Epidermal melanocyte (primary cell): ENCODE measurements around the gene ITGA5.

ENCODE experiments used
- DNase-seq: peaks from one replicate; pipeline ENCODE4 v3.0.0; 2011; ENCODE audit warnings: low spot score; ENCODE audit not compliant: insufficient read length

ITGA5 gene

DNA sequence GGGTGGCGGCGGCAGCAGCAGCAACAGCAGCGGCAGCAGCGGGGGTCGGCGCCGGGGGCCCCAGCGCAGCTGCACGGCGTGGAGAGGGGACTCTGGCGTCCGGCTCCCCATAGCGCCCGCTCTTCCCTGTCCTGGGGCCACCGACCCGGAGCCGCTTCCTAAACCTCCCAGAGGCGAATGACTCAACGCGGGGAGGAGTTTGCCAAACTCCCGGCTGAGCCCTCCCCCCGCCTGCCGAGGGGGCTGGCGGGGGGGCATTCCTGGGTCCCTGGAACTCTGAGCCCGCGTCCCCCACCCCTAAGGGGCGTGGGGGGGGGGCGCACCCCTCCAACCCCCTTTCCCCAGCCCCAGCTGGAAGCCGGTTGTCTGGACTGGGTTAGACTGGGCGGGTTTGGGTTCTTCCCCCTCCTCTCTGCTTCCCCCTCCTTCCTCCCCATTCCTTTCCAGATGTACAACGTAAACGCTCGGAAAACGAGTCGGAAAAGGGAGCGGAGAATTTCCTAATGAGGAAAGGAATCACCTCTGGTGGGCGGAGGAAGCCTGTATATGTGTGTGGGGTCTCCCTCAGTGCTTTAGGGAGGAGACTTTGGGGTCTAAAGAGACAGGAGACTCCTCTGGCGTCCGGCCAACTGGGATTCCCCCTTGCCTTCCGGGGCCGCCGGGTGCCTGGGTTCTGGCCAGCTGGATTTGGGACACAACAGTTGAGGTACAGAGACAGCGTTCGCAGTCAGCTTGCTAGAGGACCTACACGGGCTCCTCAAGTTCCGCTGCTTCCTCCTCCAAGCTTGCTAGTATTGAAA is at the start of gene ITGA5:
Gene ITGA5 (minus strand): TSS at position 179 of the 800 bp plus-strand sequence. CDS start 68 bp downstream, at position 111.
- DNase-seq = peak; percentile 90

DNA sequence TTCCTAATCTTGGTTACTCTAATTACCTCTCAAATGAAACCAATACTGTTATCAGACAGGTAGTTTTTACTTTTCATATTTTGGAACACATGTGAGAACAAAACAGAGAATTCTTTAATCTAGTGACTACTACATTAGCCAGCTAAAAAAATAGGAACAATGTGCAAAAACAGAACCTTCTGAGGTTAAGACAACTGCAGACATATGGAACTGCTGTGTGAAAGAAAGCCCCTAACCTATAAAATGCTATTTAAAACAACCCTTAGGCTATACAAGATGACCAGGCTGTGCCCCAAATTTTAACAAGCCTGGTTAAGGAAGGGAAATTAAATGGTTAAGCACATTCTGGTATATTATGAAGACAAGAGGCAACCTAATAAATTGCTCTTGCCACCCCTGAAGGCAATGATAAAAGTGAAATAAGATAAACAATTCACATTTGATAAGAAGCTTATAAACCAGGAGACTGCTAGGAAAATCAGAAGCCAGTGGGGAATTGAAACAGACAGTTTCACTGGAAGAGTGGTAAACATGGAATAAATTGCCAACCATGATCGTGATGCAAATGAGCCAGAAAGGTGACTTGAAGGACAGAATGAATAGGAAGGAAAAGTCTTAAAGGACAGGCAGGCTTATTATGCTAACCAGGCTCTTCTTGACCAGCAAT is 46.9 kb upstream of the ITGA5 start:
- no peak for DNase-seq

DNA sequence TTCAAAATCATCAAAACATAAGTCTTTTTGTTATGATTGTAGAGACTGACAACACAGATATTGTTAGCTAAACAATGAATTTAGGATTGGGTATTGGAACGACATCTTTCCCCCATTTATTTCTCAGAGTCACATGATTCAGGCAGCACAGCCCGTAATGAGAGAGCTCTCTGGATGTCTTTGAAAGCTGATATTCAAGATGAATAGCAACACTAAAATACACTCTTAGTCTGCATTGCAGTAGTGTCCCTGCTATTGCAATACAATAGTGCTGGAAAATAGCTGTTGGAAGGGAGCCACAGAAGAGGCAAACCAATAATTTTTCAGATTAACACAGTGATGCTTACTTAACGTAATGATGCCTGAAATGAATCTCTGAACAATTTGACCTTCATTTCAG is 44.4 kb upstream of the ITGA5 start:
- DNase-seq = no peak

DNA sequence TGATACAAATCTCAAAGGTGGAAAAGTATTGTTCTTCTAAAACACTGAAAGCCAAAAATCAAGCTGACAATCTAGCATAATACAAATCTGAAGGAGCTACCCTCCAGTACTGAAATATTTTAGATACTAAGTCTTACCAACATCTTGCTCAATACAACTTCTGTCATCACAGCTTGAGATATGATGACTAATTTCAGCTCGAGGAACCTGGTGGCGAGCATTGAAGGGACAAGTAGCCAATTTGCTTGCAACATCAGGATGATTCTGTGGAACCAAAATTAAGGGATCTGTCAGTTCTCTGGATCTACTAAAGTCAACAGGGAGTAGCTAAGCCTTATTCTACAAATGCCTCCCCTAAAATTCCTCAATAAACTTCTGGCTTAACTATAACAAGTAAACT is 44.0 kb upstream of the ITGA5 start:
- DNase-seq = no peak

DNA sequence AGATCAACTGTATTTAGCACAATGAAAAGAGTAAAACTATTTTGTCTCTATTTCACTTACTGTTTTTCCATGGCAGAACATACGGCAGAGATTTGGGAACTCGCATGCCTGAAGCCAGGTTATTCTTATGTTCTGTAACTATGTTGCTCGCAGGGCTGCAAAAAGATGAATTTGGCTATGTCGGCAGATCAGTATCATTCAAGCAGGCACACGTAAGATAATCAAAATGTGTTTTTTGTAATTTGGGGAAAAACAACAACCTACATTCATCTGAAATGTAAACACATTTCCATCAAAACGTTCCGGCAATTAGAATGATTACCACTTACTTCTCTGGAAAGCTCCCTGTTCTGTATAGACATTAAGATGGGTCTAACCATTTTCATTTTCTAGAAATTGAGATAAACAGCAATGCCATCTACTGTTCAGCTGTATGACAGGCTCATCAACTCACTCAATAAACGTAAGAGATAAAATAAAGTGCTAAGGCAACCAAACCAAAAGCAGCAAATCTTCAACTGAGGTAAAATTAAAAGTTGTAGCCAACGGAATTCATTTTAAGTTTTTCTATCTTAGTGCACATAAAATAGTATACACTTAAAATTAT is 41.4 kb upstream of the ITGA5 start:
- no peak for DNase-seq

DNA sequence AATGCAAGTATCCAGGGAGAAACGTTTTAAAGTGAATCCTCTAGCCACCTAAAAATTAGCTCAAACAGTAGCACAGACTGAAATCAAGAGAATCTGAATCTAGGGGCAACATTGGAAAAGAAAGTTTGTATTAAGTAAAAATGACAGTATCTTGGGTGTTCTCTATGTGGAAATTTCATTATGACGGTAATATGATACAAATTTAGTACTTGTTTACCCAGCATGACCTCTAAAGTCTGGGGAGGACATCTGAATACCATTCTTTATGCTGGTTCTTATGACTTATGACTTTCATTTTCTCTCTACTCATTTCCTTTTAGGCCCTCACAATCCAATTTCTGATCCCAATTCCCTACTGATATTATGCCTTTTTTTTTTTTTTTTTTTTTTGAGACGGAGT is 40.3 kb upstream of the ITGA5 start:
- no peak for DNase-seq

DNA sequence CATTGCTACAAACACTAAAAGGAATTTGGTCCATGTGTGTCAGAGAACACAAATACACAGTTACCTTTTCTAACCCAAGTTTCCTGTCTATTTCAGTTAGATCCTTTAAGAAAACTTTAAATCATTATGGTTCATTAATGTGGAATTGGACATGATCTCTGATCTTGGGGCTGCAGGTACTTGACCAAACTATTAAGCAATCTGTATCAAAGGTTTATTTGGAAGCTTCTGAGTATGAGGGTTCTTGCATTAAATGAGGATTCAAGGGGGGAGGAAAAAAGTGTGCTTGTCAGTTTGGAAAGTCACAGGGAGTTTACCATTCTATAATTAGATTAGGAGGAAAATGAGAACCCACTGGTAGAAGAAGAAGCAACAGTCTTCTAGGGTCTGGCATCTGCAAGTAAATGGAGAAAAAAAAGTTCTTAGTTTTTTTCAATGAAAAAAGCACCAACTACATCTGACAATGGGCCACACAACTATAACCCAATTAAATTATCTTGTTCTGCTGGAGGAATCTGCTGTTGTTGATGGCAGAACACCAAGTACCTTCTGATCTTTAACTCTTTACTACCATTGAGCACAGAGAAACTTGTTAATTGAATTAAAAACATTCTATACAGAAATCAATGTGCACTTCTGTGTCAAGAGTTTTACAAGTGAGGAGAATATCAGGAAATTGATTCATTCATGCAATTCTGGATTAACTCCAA is 36.8 kb upstream of the ITGA5 start:
- no peak for DNase-seq

DNA sequence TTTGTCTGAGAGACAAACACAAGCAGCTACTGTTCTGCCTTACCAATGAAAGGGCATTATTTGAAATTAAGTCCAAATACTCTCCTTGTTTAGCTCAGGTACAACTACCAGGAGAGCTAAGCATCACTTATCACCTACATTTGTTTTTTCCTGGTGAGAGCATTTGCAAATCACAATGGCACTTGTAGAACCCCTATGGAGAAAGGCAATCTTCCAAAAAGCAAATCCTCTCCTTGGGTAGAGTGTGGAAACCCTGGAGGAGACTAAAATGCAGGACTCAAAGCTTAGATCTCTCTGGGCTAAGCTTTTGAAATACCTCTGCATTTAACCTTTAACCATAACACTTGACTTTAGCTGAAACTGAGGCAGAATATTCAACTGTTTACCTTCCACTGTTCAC is 33.6 kb upstream of the ITGA5 start:
- no peak for DNase-seq

DNA sequence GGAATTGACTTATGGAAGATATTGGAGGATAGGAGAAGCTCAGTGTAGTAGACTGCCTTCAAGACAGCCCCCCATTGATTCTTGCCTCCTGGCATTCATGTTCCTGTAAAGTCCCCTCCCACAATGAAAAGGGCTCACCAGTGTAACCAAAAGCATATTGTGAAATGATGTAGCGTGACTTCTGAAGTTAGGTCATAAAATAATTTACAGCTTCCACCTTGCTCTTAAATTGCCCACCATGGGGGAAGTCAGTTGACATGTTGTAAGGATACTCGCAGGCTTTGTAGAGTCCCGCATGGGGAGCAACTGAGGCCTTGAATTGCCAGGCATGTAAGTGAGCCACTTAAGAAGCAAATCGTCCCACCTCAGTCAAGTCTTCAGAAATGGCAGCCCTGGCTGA is 29.3 kb upstream of the ITGA5 start:
- no peak for DNase-seq

DNA sequence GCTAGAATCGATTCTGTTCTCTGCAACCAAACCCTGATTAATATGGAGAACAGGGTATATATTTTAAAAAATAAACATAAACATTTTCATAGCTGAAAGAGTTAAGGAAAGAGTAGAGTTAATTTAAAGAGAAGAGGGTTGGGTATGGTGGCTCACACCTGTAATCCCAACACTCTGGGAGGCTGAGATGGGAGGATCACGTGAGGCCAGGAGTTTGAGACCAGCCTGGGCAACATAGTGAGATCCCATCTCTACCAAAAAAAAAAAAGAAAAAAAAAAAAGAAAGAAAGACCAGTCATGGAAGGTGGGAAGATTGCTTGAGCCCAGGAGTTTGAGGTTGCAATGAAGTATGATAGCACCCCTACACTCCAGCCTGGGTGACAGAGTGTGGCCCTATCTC is 28.9 kb upstream of the ITGA5 start:
- no peak for DNase-seq

DNA sequence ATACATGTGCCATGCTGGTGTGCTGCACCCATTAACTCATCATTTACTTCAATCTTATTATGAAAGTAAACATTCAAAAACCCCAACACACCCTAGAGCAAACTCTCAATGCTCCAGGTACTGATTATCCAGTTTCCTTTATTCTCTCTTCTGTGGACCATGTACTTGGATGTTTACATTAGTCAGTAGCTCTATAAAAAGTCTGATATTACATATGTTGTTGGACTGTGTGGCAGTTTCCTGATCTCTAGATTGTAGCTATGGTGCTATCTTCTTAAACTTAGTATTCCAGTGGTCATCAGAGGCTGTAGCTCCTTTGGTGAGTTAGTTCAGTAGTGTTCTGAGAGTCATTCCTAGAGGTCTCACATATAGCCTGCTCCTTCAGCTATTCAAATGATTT is 25.1 kb upstream of the ITGA5 start:
- DNase-seq = no peak

DNA sequence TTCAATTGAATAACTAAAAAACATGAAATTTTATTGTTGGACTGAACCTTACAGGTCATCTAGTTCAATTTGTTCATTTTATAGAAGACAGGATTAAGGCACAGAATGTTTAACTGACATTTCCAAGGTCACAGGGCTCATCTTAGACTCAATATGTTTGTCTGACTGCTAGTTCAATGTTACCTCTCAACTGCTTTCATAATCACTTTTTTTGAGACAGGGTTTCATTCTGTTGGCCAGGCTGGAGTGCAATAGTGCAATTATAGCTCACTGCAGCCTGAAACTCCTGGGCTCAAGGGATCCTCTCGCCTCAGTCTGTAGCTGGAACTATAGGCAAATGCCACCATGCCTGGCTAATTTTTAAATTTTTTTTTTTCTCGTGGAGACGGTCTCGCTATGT is 24.4 kb upstream of the ITGA5 start:
- DNase-seq = no peak

DNA sequence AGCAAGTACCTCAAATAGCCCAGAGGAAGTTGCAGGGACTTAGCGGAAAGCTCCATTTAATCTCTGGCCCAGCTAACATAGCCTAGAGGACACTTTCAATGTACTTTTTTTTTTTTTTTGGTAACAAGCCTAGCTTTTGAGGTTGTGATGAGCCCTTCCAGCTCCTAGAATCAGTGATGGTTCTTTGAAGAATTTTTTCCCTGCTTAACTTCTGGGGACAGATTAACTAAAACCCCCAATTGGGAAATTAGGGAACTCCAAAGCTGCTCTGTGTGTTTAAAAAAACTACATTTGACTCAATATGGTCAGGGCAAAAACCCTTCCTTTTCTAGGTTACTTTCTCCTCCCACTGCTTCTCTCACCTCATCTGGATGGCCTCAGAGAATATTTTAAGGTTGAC is 23.9 kb upstream of the ITGA5 start:
- DNase-seq = no peak

DNA sequence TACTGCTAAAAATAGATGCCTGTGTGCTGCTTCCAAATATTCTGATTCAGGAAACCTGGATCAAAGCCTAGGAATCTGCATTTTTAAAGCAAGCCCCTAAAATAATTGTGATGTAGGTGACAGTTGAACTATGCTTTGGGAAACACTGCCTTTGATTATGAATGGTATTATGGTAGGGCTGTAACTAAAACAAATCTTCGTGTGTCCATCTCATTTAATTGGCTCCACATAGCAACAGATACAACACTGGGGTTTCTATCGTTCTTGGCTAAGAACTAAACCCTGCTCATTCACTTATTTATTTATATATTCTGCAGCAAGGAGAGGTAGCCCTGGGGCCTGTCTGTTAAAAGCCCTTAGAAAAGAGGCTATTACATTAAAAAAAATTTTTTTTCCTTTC is 23.0 kb upstream of the ITGA5 start:
- DNase-seq = no peak

DNA sequence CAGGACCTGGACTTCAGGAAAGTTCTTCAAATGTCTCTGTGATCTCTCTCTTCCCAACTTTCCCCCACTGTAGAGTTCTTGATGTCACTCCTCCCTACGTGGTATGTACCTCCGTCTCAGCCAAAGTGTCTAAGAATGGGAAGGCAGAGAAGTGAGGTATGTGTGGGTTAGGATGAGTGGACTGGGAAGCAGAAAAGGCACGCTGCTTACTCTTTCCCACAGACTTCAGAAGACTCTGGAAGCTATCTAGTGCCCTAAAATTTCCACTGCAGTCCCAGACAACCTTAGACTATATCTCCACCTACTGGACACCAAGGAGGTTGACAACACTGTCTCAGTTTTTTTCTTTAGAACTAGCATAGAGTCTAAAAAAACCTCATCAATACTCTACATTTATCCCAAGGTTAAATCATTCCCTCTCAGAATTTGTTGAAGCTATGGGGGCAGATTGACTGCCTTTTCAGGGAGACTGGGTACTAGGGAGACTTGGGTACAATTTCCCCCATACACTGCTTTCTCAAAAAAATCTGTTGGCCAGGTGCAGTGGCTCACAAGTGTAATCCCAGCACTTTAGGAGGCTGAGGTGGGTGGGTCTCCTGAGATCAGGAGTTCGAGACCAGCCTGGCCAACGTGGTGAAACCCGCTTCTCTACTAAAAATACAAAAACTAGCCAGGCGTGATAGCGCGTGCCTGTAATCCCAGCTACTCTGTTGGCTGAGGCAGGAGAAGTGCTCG is 20.6 kb upstream of the ITGA5 start:
- DNase-seq = peak; percentile 65

DNA sequence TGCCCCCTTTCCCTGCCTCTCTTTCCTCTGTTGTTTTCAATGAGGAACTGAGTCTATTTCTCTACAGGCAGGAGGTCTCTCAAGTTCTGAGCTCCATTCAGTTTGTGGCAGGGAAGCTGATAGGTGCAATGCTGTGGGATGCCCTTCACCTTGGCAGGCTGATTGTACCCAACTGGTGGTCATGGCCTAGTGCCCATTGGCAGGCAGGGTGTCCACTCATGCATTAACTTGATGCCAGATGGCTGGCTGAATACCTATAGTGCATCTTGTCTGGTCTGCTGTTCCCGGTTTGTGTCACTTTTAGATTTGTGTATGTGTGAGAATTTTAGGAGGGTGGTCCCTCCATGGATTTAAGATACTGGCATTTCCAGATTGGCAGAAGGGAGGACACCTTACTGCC is 20.0 kb upstream of the ITGA5 start:
- DNase-seq = no peak

DNA sequence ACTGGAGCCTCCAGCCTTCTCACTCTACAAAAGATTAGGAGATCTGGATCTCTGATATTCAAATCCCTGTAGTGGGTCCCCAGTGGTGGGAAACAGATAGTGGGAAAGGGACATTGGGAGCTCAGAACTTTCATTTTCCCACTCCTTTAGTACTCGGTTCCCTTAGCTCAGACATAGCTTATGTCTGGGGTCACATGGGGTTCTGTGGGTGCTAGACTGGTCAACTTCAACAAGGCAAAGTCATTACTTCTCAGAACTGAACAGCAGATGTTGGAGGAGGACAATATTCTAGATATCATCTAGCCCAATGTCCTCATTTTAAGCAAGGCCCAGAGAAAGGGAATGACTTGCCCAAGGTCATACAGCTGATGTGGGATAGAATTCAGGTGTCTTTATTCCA is 19.5 kb upstream of the ITGA5 start:
- no peak for DNase-seq

DNA sequence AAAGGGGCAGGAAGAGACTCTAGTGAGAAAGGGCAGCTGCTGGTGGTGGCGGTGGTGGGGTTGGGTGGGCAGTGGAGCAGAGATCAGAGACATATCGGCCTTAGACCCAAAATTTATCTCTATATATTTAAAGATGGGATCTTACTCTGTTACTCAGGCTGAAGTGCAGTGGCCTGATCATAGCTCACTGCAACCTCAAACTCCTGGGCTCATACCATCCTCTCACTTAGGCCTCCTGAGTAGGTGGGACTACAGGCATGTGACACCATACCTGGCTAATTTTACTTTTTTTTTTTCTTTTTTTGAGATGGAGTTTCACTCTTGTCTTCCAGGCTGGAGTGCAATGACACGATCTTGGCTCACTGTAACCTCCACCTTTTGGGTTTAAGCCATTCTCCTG is 18.6 kb upstream of the ITGA5 start:
- no peak for DNase-seq

DNA sequence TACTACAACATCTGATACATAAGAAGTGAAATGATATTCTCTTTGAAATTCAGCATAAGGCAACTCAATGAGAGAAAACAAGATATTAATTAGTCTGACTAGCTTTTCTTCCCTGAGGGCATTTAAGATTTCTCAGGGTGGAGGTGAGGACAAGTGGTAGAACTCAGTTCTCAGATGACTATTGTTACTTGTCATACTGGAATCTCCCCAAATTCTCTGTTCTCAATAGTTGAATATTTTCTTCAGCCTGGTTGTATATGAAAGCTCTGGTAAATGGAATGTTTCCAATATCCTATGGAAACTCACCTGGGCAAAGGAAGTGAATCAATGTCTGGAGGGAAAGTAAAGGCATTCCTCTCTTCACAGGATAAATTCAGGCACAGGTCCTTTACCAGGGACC is 18.2 kb upstream of the ITGA5 start:
- no peak for DNase-seq

DNA sequence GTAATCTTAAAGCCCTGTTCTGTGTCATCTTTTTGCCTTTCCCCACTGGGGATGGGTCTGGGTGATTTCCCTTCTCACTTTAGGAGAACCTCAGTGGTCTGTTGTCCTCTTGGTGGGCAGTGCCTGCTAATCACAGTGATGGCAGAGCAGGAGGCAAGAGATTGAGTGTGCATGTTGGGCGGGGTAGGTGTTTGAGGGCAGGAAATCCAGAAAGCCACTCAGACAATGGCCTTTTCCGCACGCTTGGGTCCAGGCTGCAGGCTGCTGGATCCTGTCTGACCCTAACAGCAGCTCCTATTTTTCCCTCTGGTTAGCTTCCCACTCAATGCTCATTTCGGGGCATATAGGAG is 13.7 kb upstream of the ITGA5 start:
- no peak for DNase-seq
